IMR-90 (cell line): ENCODE results near the gene MREG. TPM values are rescaled to one million over a fixed set of nuclear protein-coding genes. Genes with fewer than 3 reads are reported as not detected.

Experiments
- ATAC-seq: fragments of 200-7000 bp; cut with Tn5 transposase; 2 replicates; pipeline ENCODE4 v1.9.1; 2020; ENCODE audit warnings: low read depth, mild to moderate bottlenecking, moderate library complexity
- BruUV-seq: library from RNA; stranded (reverse); fragments of 400-500 nt; replicated peaks from 2 replicates; lab custom pipeline; 2021; lab: Mats Ljungman, UMichigan
- CTCF ChIA-PET: fragments of 300-600 bp; formaldehyde crosslinking; extraction: SDS; loops from one replicate; lab custom pipeline; 2021; ENCODE audit warnings: antibody characterized with exemption; lab: Yijun Ruan, JAX
- POLR2A ChIA-PET: fragments of 300-600 bp; sonication (Branson Sonifier 250); formaldehyde crosslinking; loops from one replicate; lab custom pipeline; 2022; ENCODE audit warnings: antibody characterized with exemption; ENCODE audit not compliant: unreplicated experiment; lab: Charles Lee
- DNase-seq: peaks from one replicate; pipeline ENCODE4 v3.0.0; 2013
- H2AFZ ChIP-seq: replicated peaks from 2 replicates; pipeline ENCODE3; 2013; ENCODE audit warnings: low read length, mild to moderate bottlenecking; ENCODE audit not compliant: poor library complexity
- H2AK5ac ChIP-seq: 2 replicates; pipeline ENCODE4 v1.6.1; 2013; ENCODE audit warnings: low read depth, low read length, inconsistent platforms
- H2AK9ac ChIP-seq: replicated peaks from 2 replicates; pipeline ENCODE3; 2013; ENCODE audit warnings: mild to moderate bottlenecking, low read depth, low read length, moderate library complexity; ENCODE audit not compliant: poor library complexity
- H2BK120ac ChIP-seq: 2 replicates; pipeline ENCODE4 v1.6.1; 2013; ENCODE audit warnings: low read depth, low read length, inconsistent platforms
- H2BK15ac ChIP-seq: 3 replicates; pipeline ENCODE4 v1.6.1; 2013; ENCODE audit warnings: low read depth, low read length, inconsistent platforms
- H2BK20ac ChIP-seq: 2 replicates; pipeline ENCODE4 v1.6.1; 2013; ENCODE audit warnings: low read depth, mild to moderate bottlenecking, inconsistent platforms, low read length, moderate library complexity
- H2BK5ac ChIP-seq: 2 replicates; pipeline ENCODE4 v1.6.1; 2013; ENCODE audit warnings: mild to moderate bottlenecking, low read depth, low read length, inconsistent platforms; ENCODE audit not compliant: poor library complexity, severe bottlenecking
- H3K14ac ChIP-seq: replicated peaks from 2 replicates; pipeline ENCODE4 v1.6.1; 2013; ENCODE audit warnings: low read depth, low read length, inconsistent platforms
- H3K18ac ChIP-seq: 2 replicates; pipeline ENCODE4 v1.6.1; 2013; ENCODE audit warnings: low read depth, low read length, control low read depth
- H3K23ac ChIP-seq: 2 replicates; pipeline ENCODE4 v1.6.1; 2013; ENCODE audit warnings: low read depth, low read length, inconsistent platforms
- H3K27ac ChIP-seq: 2 replicates; pipeline ENCODE4 v1.5.1; 2013; ENCODE audit warnings: mild to moderate bottlenecking, control low read depth, low read length; ENCODE audit not compliant: insufficient read depth
- H3K27me3 ChIP-seq: 2 replicates; pipeline ENCODE4 v1.6.1; 2013; ENCODE audit warnings: low read length; ENCODE audit not compliant: control insufficient read depth, insufficient read depth
- H3K36me3 ChIP-seq: 2 replicates; pipeline ENCODE4 v1.6.1; 2013; ENCODE audit warnings: low read length, mixed read lengths; ENCODE audit not compliant: control insufficient read depth, insufficient read depth
- H3K4ac ChIP-seq: 2 replicates; pipeline ENCODE4 v1.6.1; 2013; ENCODE audit warnings: low read depth, low read length, inconsistent platforms
- H3K4me1 ChIP-seq: 2 replicates; pipeline ENCODE4 v1.6.1; 2013; ENCODE audit warnings: low read length, mixed read lengths; ENCODE audit not compliant: control insufficient read depth, insufficient read depth
- H3K4me2 ChIP-seq: 2 replicates; pipeline ENCODE4 v1.6.1; 2013; ENCODE audit warnings: low read depth, mild to moderate bottlenecking, control low read depth, low read length, moderate library complexity
- H3K4me3 ChIP-seq: 2 replicates; pipeline ENCODE4 v1.5.1; 2013; ENCODE audit warnings: low read depth, mild to moderate bottlenecking, control low read depth, low read length, moderate library complexity; ENCODE audit not compliant: insufficient read depth
- H3K56ac ChIP-seq: 2 replicates; pipeline ENCODE4 v1.6.1; 2013; ENCODE audit warnings: low read length, inconsistent platforms; ENCODE audit not compliant: insufficient read depth; ENCODE audit errors: extremely low read depth
- H3K79me1 ChIP-seq, 2 experiments: 2 replicates each; pipeline ENCODE4 v1.6.1; 2013; ENCODE audit warnings: low read length in 2 of 2, inconsistent platforms in 1 of 2, low read depth in 1 of 2
- H3K9ac ChIP-seq: 2 replicates; pipeline ENCODE4 v1.6.1; 2013; ENCODE audit warnings: low read depth, low read length, control low read depth
- H3K9me1 ChIP-seq: 2 replicates; pipeline ENCODE4 v1.6.1; 2013; ENCODE audit warnings: low read length, inconsistent platforms; ENCODE audit not compliant: insufficient read depth
- H3K9me3 ChIP-seq: 2 replicates; pipeline ENCODE4 v1.6.1; 2013; ENCODE audit warnings: low read length; ENCODE audit not compliant: control insufficient read depth, insufficient read depth
- H4K20me1 ChIP-seq: 2 replicates; pipeline ENCODE4 v1.6.1; 2013; ENCODE audit warnings: low read length, inconsistent platforms; ENCODE audit not compliant: insufficient read depth
- H4K5ac ChIP-seq: 2 replicates; pipeline ENCODE4 v1.6.1; 2013; ENCODE audit warnings: mild to moderate bottlenecking, low read depth, low read length, control low read depth
- H4K8ac ChIP-seq, 2 experiments: 2 replicates each; pipeline ENCODE4 v1.6.1; 2013; ENCODE audit warnings: low read depth in 2 of 2, low read length in 2 of 2, control low read depth in 1 of 2, inconsistent platforms in 1 of 2
- H4K91ac ChIP-seq: 2 replicates; pipeline ENCODE4 v1.6.1; 2013; ENCODE audit warnings: low read depth, low read length, inconsistent platforms; ENCODE audit not compliant: insufficient read depth
- BHLHE40 ChIP-seq: fragments of 150-350 bp; IDR thresholded peaks from 2 replicates; pipeline ENCODE4 v1.6.1; 2016; ENCODE audit warnings: mild to moderate bottlenecking, low read depth, low read length
- CHD1 ChIP-seq: IDR thresholded peaks from 2 replicates; pipeline ENCODE4 v1.6.1; 2012; ENCODE audit warnings: low read depth, low read length, improper control_type of control experiment
- ELK1 ChIP-seq: fragments of 150-350 bp; IDR thresholded peaks from 2 replicates; pipeline ENCODE4 v1.6.1; 2016; ENCODE audit warnings: low read depth, mild to moderate bottlenecking, low read length, moderate library complexity, borderline replicate concordance
- FOS ChIP-seq: fragments of 150-350 bp; IDR thresholded peaks from 2 replicates; pipeline ENCODE4 v1.6.1; 2016; ENCODE audit warnings: low read depth, low read length
- MAFK ChIP-seq: IDR thresholded peaks from 2 replicates; pipeline ENCODE4 v1.6.1; 2012; ENCODE audit warnings: low read depth, low read length, improper control_type of control experiment
- MAZ ChIP-seq: IDR thresholded peaks from 2 replicates; pipeline ENCODE4 v1.6.1; 2012; ENCODE audit warnings: low read depth, mild to moderate bottlenecking, low read length, improper control_type of control experiment, moderate library complexity, borderline replicate concordance
- MXI1 ChIP-seq: IDR thresholded peaks from 2 replicates; pipeline ENCODE4 v1.6.1; 2012; ENCODE audit warnings: low read depth, mild to moderate bottlenecking, low read length, moderate library complexity, borderline replicate concordance
- RAD21 ChIP-seq: IDR thresholded peaks from 2 replicates; pipeline ENCODE4 v1.6.1; 2012; ENCODE audit warnings: low read length, improper control_type of control experiment
- RCOR1 ChIP-seq: IDR thresholded peaks from 2 replicates; pipeline ENCODE4 v1.6.1; 2012; ENCODE audit warnings: mild to moderate bottlenecking, low read length, improper control_type of control experiment; ENCODE audit not compliant: insufficient replicate concordance
- RFX5 ChIP-seq: IDR thresholded peaks from 2 replicates; pipeline ENCODE4 v1.8.0; 2012; ENCODE audit warnings: low read depth, mild to moderate bottlenecking, low read length, moderate library complexity
- WGBS, 2 experiments: methylation state at CpG; one replicate each; pipeline versions ENCODE4 v1.1.5 to v1.1.7; 2013; ENCODE audit warnings: missing lambda C conversion rate in 2 of 2; ENCODE audit not compliant: insufficient read length in 1 of 2; ENCODE audit errors: extremely low coverage in 2 of 2; 5-methylcytosine and 5-hydroxymethylcytosine counted together
- dilution Hi-C: fragments of 300-500 bp; cut with HindIII; formaldehyde crosslinking; loops from one replicate; pipeline ENCODE4 v1.14.3; 2018; ENCODE audit warnings: low sequenced_read_pairs; ENCODE audit not compliant: unreplicated experiment
- in situ Hi-C: fragments of 300-500 bp; cut with MboI; formaldehyde crosslinking; loops from 3 replicates; pipeline ENCODE4 v1.14.3; 2019; ENCODE audit warnings: low sequenced_read_pairs, inconsistent platforms, mixed read lengths
- intact Hi-C: fragments of 100-400 bp; cut with micrococcal nuclease; formaldehyde crosslinking; loops from 2 replicates; pipeline ENCODE4 v1.10.0; 2022
- polyA plus RNA-seq, 3 experiments: library from polyadenylated mRNA; depleted of rRNA; stranded (reverse); fragments of >200 nt; gene quantifications; 2 replicates each; pipeline ENCODE4 v1.2.3, GENCODE V29; 2012; ENCODE audit warnings: low replicate concordance in 1 of 3
- total RNA-seq: library from RNA; depleted of rRNA; stranded (reverse); fragments of >200 nt; gene quantifications from 2 replicates; pipeline ENCODE4 v1.2.3, GENCODE V29; 2012
- TF ChIP-seq, protein P1 (sequence below): conservative IDR thresholded peaks from 2 replicates; pipeline ENCODE4 v1.5.1; 2012; ENCODE audit warnings: mild to moderate bottlenecking, low read depth, low read length, improper control_type of control experiment

MREG gene
- total and polyA plus RNA-seq, 2 of the 4 experiments (the other 2 are of a cell fraction) = 1.0 to 1.8 TPM

- Histone ChIP-seq H3K27me3 (no peaks in the 10 kb centered on the region), H4K91ac (no peak overlapping the region), H3K9me1 (peaks cover 5% of the 10 kb centered on the region; the same call in 1 of the 2 replicates), H3K79me1 (no peaks in the 10 kb centered on the region), H3K14ac (no peak overlapping the region), H3K9ac (no peak overlapping the region), H3K9me3 (no peaks in the 10 kb centered on the region), H2BK5ac (no peak overlapping the region), H3K4ac (no peak overlapping the region), H3K23ac (no peak overlapping the region), H2AFZ (no peak overlapping the region), H4K8ac (no peak overlapping the region), H3K4me3 (no peak overlapping the region), H3K18ac (no peak overlapping the region), H2AK5ac (no peak overlapping the region), H2BK20ac (no peak overlapping the region), H3K56ac (no peak overlapping the region), H3K4me1 (peaks cover 8% of the 10 kb centered on the region), H4K20me1 (no peaks in the 10 kb centered on the region), H3K27ac (no peak overlapping the region), H4K5ac (no peak overlapping the region), H3K4me2 (no peak overlapping the region), H2BK15ac (no peak overlapping the region), H2AK9ac (no peak overlapping the region), H2BK120ac (no peak overlapping the region), H3K36me3 (no peaks in the 10 kb centered on the region)
- in situ Hi-C loops = loop anchor here (10.0 to 25.0 kb wide), 2 partner anchors 968 to 1121 kb away; partner anchors contain the start of gene BARD1
- no peak for TF ChIP-seq RAD21
- TF ChIP-seq, protein P1, sequence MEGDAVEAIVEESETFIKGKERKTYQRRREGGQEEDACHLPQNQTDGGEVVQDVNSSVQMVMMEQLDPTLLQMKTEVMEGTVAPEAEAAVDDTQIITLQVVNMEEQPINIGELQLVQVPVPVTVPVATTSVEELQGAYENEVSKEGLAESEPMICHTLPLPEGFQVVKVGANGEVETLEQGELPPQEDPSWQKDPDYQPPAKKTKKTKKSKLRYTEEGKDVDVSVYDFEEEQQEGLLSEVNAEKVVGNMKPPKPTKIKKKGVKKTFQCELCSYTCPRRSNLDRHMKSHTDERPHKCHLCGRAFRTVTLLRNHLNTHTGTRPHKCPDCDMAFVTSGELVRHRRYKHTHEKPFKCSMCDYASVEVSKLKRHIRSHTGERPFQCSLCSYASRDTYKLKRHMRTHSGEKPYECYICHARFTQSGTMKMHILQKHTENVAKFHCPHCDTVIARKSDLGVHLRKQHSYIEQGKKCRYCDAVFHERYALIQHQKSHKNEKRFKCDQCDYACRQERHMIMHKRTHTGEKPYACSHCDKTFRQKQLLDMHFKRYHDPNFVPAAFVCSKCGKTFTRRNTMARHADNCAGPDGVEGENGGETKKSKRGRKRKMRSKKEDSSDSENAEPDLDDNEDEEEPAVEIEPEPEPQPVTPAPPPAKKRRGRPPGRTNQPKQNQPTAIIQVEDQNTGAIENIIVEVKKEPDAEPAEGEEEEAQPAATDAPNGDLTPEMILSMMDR = no peak
- TF ChIP-seq RFX5 = no peak
- TF ChIP-seq MXI1 = no peak
- no peak for TF ChIP-seq RCOR1
- no peak for TF ChIP-seq MAFK
- TF ChIP-seq FOS = no peak
- no peak for TF ChIP-seq ELK1
- no peak for TF ChIP-seq CHD1
- no peak for TF ChIP-seq MAZ
- no peak for TF ChIP-seq BHLHE40
- POLR2A ChIA-PET = no interaction called here
- dilution Hi-C loops = no loop called here
- DNase-seq = no peak
- CTCF ChIA-PET = interaction anchor here (1.3 kb wide), 1 partner anchor 17 kb away, joined by 3 read pairs; no protein-coding TSS in a partner anchor
- WGBS, 2 experiments = no CpG with 5 or more reads among the region's 3 CpGs
- ATAC-seq = no peak
- no TSS peak for BruUV-seq
- intact Hi-C loops = loop anchor here (10.0 kb wide), 2 partner anchors 658 to 1128 kb away; partner anchors contain the start of gene BARD1
These were observed 80.2 kb downstream of the MREG start for GRCh38 chr2:215933151-215933550.
